Right lung (tissue), 5 donors: ENCODE results near the gene ZNF611. TPM values are rescaled to one million over a fixed set of nuclear protein-coding genes. Genes with fewer than 3 reads are reported as not detected.
"Not testable (repeated sequence)": the region's sequence is repeated elsewhere in the genome, so short reads cannot be mapped to it uniquely, and the experiment has no call there.

Experiments
- DNase-seq, 2 donors: peaks; one replicate each; pipeline ENCODE4 v3.0.0-alpha.2; 2013
- polyA plus RNA-seq, 5 donors: library from polyadenylated mRNA; unstranded; fragments of 120-200 nt; gene quantifications; one replicate each; pipeline versions ENCODE4 v1.2.1 to v1.2.3, GENCODE V29; 2013; ENCODE audit warnings: inconsistent platforms in 1 of 5, low replicate concordance in 1 of 5; ENCODE audit not compliant: insufficient read length in 5 of 5, insufficient read depth in 1 of 5

ZNF611 gene
- polyA plus RNA-seq, 5 donors, result 9.6 to 17.2 (median 15.2) TPM

GRCh38 chr19:52688335-52688734 is 46.5 kb downstream of the ZNF611 start:
- DNase-seq, result no peak

GRCh38 chr19:52687684-52688083 is 47.2 kb downstream of the ZNF611 start:
- no peak for DNase-seq

GRCh38 chr19:52685811-52686210 is 49.0 kb downstream of the ZNF611 start:
- no peak for DNase-seq

GRCh38 chr19:52681216-52681615 is 53.6 kb downstream of the ZNF611 start:
- not testable (repeated sequence) for DNase-seq

GRCh38 chr19:52679598-52679997 is 55.2 kb downstream of the ZNF611 start:
- no peak for DNase-seq

GRCh38 chr19:52675239-52675638 is 59.6 kb downstream of the ZNF611 start:
- DNase-seq, result not testable (repeated sequence)

GRCh38 chr19:52673014-52673413 is 61.8 kb downstream of the ZNF611 start:
- no peak for DNase-seq

GRCh38 chr19:52670046-52670445 is 64.8 kb downstream of the ZNF611 start:
- DNase-seq, result no peak

GRCh38 chr19:52669586-52669985 is 65.3 kb downstream of the ZNF611 start:
- DNase-seq, result no peak

- DNase-seq, result no peak
Observed at GRCh38 chr19:52667972-52668371, 66.9 kb downstream of the ZNF611 start.

GRCh38 chr19:52666506-52666905 is 68.3 kb downstream of the ZNF611 start:
- no peak for DNase-seq

- no peak for DNase-seq
Observed at GRCh38 chr19:52665529-52665928, 69.3 kb downstream of the ZNF611 start.

- no peak for DNase-seq
Observed at GRCh38 chr19:52665027-52665426, 69.8 kb downstream of the ZNF611 start.

- no peak for DNase-seq
Observed at GRCh38 chr19:52664461-52664860, 70.4 kb downstream of the ZNF611 start.

GRCh38 chr19:52662631-52663030 is 72.2 kb downstream of the ZNF611 start:
- no peak for DNase-seq

- DNase-seq, result no peak
Observed at GRCh38 chr19:52660981-52661380, 73.9 kb downstream of the ZNF611 start.

- no peak for DNase-seq
Observed at GRCh38 chr19:52659013-52659412, 75.8 kb downstream of the ZNF611 start.

- no peak for DNase-seq
Observed at GRCh38 chr19:52658595-52658994, 76.2 kb downstream of the ZNF611 start.

- no peak for DNase-seq
Observed at GRCh38 chr19:52653161-52653560, 81.7 kb downstream of the ZNF611 start.

Other genes starting within 250 kb of the ZNF611 start
- gene ZNF808, start 207.4 kb downstream of the ZNF611 start, polyA plus RNA-seq, result 10 to 100 TPM in 4 of 5 donors, 1 to 10 TPM in 1; 7.8 to 18.4 (median 16.5) TPM
- gene ZNF701, start 164.8 kb downstream of the ZNF611 start, polyA plus RNA-seq, result 10 to 100 TPM; 11.2 to 23.8 (median 20.6) TPM
- 100 to 1,000 TPM in 3 of 5 donors, 10 to 100 TPM in 2; 67.8 to 189 (median 128) TPM for gene ZNF83, start 96.7 kb downstream of the ZNF611 start, polyA plus RNA-seq
- gene ZNF600, start 51.7 kb upstream of the ZNF611 start, polyA plus RNA-seq, result 10 to 100 TPM in 1 of 5 donors, 1 to 10 TPM in 4; 6.4 to 11.7 (median 7.7) TPM
- gene ZNF28, start 86.6 kb upstream of the ZNF611 start, polyA plus RNA-seq, result 10 to 100 TPM; 10.8 to 17.4 (median 16.6) TPM
- 10 to 100 TPM; 26.4 to 39.5 (median 32.1) TPM for gene ZNF468, start 122.6 kb upstream of the ZNF611 start, polyA plus RNA-seq
- 10 to 100 TPM; 21.8 to 35.2 (median 29.9) TPM for gene ZNF320, start 162.6 kb upstream of the ZNF611 start, polyA plus RNA-seq
- 10 to 100 TPM in 4 of 5 donors, 1 to 10 TPM in 1; 10.0 to 15.1 (median 13.5) TPM for gene ZNF888, start 188.4 kb upstream of the ZNF611 start, polyA plus RNA-seq
- gene ZNF816, start 227.8 kb upstream of the ZNF611 start, polyA plus RNA-seq, result 10 to 100 TPM; 12.0 to 21.6 (median 18.9) TPM